ENCODE data around the gene CLINT1.
"Not testable (repeated sequence)": the region's sequence is repeated elsewhere in the genome, so short reads cannot be mapped to it uniquely, and the experiment has no call there.

The CLINT1 gene

DNA sequence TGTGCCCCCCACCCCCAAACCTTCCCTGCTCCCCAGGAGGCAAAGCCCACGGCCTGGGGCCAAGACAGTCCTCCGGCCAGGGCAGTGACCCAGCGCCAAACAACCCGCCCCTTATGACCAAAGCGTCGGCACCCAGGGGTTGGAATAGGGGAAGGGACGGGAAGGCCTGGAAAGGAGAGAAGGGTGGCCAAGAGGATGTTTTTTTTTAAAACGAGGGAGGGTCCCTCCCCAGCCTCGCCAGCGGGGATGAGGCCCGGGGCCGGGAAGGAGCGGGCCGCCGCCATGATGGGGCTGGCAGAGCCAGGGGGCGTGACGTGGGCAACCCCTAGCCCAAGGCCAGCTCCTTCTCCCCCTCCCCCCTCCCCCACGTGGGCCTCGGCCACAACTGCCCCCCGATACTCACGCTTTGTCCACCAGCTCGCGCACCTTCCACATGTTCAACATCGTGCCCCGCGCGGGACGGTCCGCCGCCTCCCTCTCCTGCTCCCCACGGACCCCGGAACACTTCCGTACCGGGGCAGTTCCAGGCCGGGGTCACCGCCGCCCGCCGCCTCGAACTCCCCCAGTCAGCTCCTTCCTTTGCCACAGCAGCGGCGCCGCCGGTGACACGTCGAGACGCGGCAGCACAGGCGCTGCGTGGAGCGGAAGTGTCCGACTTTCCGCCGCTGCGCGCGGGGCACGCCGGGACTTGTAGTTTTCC lies at the start of gene CLINT1:
Gene CLINT1, minus strand, starts transcription at position 619 of the 700 bp plus-strand sequence. Its CDS starts 175 bp downstream, at position 444.
- DNase-seq: peak; percentile 52

DNA sequence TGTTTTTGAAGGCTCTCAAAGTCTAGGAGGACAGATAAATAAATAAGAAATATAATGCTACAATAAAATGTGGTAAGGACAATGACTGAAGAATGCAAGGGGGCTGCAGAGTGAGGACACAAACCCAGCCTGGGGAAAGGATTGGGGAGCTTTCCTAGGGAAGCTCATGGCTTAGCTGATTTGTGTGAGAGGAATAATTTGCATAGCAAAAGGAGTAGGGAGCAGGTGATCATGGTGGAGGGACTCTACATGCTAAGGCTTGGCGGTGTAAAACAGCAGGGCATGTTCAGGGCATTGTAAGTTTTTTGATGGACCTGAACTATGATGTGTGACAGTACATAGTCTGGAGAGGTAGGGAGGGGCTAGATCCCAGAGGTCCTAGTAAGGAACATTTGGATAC lies 49.5 kb upstream of the CLINT1 start:
- DNase-seq: no peak

DNA sequence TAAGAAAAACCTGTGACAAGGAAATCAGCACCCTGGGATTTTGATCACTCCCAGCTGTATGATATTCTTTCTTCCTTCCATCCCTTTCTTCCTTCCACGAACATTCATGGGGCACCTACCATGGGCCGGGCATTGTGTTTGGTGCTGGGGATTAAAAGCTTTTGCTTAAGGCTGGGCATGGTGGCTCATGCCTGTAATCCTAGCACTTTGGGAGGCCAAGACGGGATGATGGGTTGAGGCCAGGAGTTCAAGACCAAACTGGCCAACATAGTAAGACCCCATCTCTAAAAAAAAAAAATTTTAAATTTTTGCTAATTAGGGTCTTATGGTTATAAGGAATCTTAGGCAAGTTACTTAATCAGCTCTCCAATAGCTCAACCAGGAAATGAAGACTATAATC lies 48.5 kb upstream of the CLINT1 start:
- no peak for DNase-seq

DNA sequence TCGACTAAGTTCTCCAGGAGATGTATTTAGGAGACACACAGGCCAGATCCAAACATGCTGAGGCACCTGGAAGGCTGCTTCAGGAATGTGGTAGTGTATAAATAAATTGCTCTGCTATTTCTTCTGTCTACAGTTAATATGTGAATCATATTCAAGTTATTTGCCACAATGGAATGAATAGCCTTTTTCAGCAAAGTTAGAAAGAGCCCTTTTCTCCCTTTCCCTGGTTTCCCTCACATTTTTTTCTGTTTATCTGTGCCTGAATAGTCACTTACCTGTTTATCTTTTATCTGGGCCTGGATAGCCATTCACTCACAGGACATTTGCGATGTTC lies 44.1 kb upstream of the CLINT1 start:
- no peak for DNase-seq

DNA sequence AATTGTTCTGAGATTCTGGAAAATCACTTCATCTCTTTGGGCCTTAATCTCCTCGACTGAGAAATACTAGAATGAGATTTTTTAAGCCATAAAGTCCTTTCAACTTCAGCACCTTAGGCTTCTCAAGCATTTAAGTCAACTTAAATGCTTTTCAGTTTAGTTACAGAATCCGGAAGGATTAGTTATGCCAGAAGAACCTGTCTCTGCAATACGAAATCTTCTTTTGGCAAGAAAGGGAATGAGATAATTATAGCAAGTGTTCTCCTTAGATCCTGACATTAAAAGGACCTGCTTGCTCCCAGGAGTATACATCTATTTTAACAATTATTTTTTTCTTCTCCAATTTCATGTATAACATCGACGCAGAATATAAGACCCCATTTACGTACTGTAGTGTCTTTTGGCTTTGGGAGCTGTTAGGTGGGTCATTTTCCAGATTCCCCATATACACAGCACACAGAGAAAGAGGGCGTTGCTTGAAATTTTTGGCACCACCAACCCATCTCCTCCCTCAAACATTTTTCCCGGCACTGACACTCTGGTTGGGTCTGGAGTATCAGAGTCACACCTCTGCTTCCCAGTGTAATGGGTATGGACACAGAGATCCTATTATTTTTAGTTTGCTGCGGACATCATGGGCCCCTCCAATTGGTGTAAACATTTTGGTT lies 43.6 kb upstream of the CLINT1 start:
- DNase-seq: no peak

DNA sequence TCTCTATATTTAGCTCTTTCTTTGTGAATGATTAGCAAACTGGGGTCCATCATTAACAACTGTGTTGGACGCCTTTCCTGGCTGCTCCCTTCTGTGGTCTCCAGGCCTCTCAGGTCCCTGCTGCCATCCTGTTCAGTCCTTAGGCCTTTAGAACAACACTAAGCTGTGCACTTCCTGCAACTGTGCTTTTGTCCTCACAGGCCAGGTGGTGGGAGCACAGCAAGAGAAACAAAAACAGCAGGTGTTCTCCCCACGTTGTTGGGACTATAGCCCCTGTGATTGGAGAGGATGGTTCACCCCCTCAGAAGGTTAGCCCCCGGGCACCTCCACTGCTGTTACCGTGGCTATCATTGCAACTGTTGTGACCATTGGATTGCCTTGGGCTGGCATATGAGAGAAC lies 41.7 kb upstream of the CLINT1 start:
- DNase-seq: no peak

DNA sequence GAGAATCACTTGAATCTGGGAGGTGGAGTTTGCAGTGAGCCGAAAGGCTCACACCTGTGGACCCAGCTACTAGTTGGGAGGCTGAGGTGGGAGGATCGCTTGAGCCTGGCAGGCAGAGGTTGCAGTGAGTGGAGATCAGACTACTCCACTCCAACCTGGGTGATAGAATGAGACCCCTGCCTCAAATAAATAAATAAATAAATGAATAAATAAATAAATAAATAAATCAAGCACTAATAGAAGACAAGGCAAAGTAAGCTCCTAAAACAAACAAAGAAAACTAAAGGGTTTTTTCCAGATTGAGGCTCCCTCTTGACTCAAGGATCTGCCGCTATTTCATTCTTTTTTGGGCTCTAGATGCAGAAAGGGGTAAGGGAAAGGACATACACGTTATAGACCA lies 34.7 kb upstream of the CLINT1 start:
- no peak for DNase-seq

DNA sequence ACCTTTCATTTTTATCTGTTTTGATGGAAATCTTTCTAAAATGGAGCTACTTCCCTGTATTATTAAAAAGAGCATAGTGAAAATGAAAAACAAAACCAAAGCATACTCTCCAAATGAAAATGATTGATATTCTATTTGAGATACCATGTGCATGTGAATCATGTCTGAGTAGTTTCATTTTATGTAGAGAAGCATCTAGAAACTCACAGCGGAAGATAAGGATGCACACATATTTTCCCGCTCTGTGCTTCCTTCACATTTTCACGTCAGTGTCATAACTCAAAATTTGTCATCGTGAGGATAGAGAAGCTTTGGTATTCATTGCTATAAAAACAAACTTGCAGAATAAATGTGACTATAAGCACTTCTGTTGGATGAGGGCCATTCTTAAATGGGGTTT lies 34.0 kb upstream of the CLINT1 start:
- no peak for DNase-seq

DNA sequence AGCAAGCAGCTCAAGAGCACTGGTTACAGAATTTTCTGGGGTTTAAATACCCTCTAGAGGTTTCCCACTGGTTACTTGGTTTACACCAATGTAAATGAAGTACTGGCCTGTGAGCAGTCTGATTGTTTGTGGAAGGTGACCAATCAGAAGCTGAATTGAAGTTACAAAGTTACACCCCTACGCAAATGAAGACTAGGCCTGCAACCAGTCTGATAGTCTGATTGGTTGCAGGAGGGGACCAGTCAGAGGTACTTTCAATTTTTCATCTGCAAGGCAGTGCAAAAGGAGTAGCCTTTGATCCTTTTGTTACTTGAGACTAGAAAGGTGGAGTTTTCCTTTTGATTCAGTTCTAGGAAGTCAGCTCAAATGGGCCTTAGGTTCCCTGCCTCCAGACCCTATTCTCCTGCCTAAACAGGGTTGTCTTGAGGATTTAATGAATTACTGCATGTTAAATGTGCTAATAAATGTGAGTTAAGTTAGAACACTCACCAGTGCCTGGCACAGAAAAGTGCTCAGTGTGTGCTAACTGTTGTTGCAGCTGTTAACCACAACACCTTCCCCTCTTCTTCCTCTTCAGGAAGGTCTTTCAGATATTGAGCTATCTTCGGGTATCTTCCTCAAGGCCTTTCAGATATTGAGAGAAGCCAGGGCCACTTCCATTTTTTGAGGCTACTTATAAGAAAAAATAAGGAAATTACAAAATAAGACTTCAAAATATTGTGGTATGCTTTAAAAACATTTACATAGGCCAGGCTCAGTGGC lies 32.1 kb upstream of the CLINT1 start:
- DNase-seq: no peak

DNA sequence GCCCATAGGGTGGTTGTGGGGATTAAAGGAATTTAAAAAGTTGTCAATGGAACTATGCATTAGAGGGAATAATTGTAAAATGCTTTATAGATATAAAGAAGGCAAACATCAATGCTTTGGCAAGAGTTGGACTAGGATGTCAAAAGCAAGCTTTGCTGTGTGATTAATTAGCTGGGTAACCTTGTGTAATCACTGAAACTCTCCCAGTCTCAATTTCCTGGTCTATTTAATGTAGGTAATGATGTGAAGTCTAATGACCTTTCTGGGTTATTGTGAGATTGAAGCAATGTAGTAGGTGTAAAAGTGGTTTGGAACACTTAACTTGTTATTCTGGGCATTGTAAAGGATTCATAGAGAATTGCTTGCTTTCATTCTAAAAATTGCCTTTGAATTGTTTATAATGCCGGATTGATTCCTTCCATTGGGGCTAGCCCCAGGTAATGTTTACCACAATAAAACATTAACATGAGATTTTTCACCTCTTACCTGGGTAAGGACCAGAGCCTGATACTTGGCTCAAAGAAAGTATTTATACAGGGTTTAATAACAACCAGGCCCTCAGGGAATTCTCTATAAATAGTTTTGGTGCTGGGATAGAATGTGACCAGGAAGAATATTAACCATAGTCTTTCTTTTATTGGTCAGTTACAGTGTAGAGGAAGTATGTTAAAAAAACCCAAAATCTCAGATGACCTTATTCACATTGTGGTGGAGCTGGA lies 30.0 kb upstream of the CLINT1 start:
- no peak for DNase-seq

DNA sequence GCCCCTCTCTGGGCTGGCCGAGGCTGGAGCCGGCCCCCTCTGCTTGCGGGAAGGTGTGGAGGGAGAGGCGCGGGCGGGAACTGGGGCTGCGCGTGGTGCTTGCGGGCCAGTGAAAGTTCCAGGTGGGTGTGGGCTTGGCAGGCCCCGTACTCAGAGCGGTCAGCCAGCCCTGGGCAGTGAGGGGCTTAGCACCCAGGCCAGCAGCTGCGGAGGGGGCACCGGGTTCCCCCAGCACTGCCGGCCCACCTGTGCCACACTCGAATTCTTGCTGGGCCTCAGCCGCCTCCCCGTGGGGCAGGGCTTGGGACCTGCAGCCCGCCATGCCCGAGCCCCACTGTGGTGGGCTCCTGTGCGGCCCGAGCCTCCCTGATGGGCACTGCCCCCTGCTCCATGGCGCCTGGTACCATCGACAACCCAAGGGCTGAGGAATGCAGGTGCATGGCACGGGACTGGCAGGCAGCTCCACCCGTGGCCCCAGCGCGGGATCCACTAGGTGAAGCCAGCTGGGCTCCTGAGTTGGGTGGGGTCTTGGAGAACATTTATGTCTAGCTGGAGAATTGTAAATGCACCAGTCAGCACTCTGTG lies 27.9 kb upstream of the CLINT1 start:
- DNase-seq: no peak

DNA sequence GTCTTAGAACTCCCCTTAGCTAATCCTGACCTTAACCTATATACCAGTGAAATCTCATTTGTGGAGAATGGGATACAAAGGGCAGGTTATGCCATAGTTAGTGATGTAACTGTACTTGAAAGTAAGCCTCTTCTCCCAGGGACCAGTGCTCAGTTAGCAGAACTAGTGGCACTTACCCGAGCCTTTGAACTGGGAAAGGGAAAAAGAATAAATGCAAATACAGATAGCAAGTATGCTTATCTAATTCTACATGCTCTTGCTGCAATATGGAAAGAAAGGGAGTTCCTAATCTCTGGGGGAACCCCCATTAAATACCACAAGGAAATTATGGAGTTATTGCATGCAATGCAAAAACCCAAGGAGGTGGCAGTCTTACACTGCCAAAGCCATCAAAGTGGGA lies 26.1 kb upstream of the CLINT1 start:
- DNase-seq: not testable (repeated sequence)

DNA sequence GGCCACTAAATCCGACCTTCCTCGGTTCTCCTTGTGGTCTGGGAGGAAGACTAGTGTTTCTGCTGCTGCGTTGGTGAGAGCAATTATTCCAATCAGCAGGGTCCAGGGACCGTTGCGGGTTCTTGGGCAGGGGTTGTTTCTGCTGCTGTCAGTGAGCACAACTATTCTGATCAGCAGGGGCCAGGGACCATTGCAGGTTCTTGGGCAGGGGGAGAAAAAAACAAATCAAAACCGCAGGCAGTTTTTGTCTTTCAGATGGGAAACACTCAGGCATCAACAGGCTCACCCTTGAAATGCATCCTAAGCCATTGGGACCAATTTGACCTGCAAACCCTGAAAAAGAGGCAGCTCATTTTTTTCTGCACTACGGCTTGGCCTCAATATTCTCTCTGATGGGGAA lies 22.6 kb upstream of the CLINT1 start:
- not testable (repeated sequence) for DNase-seq

DNA sequence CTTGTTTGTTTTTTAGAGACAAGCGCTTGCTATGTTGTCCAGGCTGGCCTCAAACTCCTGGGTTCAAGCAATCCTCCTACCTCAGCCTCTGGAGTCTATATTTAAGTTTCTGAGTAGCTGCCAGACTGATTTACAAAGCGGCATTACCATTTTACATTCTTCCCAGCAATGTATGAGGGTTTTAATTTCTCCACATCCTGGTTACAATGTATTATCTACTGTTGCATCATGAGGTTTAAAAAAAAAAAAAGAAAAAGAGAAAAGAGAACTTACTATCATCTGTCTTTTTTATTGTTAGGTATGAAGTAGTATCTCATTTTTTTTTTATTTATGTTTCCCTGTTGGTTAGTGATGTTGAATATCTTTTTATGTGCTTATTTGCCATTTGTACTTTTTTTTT lies 18.9 kb upstream of the CLINT1 start:
- DNase-seq: no peak

DNA sequence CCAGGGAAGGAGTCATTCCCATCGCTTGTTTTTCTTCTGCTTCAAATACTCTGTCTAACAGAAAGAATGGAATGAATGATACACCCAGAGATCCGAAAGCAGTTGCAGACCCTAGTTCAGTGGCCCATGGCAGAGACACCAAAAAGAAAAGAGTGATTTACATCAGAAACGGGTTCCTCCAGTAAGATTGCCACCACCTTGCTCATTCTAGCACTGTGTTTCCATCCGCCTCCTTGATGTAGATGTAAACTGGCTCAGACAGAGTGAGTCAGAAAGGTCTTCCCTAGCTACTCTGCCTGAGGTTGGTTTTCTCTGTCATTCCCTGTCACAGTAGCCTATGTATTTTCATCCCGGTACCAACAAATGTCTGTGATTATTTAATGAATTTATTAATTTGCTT lies 15.9 kb upstream of the CLINT1 start:
- DNase-seq: no peak

DNA sequence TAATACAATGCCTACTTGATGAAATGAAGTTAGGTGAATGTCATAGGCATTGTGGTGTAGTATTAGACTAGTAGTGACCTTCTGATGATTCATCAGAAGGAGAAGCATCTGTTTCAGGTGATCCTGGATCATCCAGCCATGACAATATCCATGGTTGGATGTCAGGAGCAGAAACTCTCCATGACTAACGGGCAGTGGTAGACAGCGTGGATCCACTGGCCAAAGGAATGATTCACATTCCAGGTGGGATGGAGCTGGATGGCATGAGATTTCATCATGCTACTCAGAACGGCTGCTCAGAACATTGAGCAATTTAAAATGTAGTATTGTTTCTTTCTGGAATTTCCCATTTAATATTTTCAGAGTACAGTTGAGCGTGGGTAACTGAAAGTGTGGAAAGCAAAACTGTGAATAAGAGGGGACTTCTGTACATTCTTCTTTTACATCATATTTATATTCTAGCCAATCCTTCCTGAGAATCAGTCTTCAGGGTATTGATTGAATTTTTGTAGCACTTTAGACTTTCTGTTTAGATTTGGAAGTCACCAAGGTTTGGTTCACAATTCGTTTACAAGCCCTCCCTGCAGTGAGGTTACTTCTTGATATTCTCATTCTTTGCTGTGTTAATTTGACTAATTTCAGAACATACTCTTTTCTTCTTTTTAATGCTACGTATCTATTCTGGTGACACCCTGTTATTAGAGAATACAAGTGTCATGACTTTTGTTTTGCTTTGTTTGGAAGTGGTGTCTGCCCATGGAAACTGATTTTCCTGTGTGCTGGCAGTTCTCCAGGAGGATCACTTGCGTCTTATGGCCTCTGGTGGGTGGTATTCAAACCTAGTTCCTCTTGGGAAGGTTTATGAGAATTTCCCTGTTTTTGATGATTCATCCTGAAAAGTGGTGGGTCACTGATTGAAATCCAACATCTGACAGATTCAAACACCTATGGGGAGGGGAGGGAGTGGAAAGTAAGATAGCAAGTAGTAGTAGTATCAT lies 12.2 kb upstream of the CLINT1 start:
- DNase-seq: no peak

DNA sequence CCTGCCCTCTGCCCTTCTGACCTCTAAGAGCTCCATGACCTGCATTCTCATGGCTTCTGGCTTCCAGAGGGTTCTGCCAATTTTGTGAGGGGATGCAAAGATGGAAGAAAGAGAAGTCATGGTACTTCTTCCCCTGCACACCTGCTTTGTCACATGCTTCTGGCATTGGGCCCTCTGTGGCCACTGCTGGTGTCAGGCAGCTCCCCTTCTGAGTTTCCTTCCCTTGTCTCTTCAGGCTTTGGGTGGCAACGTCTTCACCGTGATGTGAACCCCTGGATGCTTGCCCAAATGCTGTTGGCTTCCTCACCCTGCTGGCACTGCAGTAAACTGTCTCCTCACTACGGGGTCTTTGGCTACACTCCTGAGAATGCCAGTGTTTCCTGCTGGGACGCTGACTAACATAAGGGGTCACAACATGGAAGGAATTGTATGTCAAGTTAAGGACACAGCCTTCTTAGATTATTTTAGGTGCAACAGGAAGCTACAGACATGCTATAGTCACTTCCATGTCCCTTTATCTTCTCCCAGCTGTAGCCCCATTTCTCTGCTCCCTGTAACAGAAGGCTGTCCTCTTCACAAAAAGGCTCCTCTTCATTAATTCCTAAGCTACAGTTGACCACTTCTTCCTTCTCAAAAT lies 8.9 kb upstream of the CLINT1 start:
- no peak for DNase-seq

DNA sequence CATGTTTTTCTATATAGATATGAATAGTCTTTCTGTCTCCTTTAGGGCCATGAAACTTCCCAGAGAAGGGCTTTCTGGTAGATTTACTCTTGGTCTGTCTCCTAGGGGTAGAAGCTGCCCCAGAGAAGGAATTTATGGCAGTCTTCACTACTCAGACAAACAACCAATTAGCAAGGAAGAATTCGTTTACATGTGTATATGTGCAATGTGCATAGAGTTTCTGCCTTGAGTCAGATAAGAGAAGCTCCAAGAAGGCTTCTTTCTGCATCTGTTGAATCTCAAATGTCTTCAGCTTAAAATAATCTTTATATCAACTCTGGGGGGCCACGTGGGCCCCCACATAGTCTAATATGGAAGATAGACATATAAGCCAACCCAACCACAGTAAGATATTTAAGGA lies 7.6 kb upstream of the CLINT1 start:
- no peak for DNase-seq

DNA sequence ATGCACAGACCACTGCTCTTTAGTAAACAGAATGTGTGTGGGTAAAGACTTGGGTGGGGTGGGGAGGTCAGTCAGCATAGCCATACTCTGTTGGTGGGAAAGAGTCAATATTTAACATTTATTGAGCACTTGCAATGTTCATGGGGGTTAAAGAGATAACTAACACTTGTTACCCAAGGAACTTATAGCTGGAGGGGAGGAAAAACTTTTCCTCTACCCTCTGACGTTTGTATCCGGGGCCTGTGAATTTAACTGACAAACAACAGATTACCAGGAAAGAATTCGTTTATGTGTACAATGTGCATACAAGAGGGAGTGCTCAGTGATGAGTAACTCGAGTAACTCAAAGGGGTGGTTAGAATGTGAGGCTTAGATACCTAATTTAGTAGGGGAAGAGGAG lies 6.8 kb upstream of the CLINT1 start:
- no peak for DNase-seq

DNA sequence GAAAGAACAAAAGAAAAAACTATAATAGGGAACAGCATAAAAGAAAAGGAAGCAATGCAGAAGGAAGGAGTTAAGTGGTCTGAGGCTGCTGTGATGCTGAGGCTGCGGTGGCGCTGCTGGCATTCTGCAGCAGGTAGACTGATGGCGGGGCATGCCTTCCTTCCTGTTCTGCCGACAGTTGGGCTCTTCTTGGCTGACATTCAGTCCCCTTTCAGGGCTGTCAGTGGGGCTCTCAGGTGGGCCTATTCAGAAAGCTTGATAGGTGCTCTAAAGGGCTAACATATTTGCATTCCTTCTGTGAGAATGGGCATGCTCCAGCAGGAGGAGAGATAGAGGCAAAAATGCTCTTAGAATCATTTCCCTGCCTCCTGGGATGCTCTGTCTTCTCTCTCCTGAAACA lies 5.1 kb upstream of the CLINT1 start:
- no peak for DNase-seq

DNA sequence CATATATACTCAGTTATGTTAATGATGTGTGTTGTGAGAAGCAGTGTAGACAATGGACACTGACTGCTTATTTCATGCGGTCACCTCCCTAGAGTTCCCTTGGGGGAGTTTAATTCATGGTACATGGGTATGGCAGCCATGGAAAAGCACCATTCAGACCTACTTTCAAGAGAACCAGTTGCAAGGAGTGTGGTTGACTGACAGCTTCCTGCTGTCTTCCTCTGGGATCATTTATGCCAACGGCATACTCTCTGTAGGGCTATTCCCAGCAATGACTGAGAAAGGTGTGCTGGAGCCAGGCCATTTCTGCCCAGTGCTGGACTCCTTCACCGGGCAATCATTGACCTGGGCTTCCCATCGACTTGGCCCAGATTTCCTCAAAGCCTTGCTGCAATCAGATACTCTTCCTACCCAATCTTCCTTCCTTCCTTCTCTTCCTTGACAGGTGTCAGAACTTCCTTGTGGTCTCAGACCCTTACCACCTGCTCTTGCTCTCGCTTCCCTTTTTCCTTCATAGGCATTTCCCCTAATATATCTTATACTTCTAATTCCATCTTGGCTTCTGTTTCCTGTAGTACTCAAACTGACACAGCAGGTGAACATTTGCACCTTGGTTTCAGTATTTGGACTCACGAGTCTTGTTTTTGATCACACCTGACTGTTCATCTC lies 3.4 kb upstream of the CLINT1 start:
- no peak for DNase-seq
